GM23338 (cell line): ENCODE results near the gene PERM1. TPM values are rescaled to one million over a fixed set of nuclear protein-coding genes. Genes with fewer than 3 reads are reported as not detected.

Experiments
- ATAC-seq: fragments of 200-7000 bp; cut with Tn5 transposase; 3 replicates; pipeline ENCODE4 v1.9.1; 2020
- DNase-seq: peaks from one replicate; pipeline ENCODE4 v3.0.0-alpha.2; 2015; ENCODE audit warnings: low spot score
- H2AFZ ChIP-seq: fragments of 200-600 bp; sonication (generic); 2 replicates; pipeline ENCODE4 v1.8.0; 2016; ENCODE audit warnings: antibody characterized with exemption, mild to moderate bottlenecking, moderate library complexity
- H3F3A ChIP-seq: fragments of 200-600 bp; sonication (generic); replicated peaks from 2 replicates; pipeline ENCODE4 v1.8.0; 2017; ENCODE audit warnings: antibody characterized with exemption, mixed run types, low read depth
- H3K27ac ChIP-seq: fragments of 200-600 bp; sonication (generic); 2 replicates; pipeline ENCODE4 v1.6.1; 2016; ENCODE audit warnings: low read depth
- H3K27me3 ChIP-seq: fragments of 200-600 bp; sonication (generic); 2 replicates; pipeline ENCODE4 v1.8.0; 2016; ENCODE audit warnings: mild to moderate bottlenecking, mixed run types, moderate library complexity; ENCODE audit not compliant: insufficient read depth
- H3K36me3 ChIP-seq: fragments of 200-600 bp; sonication (generic); 2 replicates; pipeline ENCODE4 v1.8.0; 2016; ENCODE audit warnings: mild to moderate bottlenecking; ENCODE audit not compliant: insufficient read depth
- H3K4me1 ChIP-seq: fragments of 200-600 bp; sonication (generic); 2 replicates; pipeline ENCODE4 v1.8.0; 2016; ENCODE audit warnings: mild to moderate bottlenecking, moderate library complexity; ENCODE audit not compliant: insufficient read depth
- H3K4me2 ChIP-seq: fragments of 200-600 bp; sonication (generic); 2 replicates; pipeline ENCODE4 v1.7.1; 2017; ENCODE audit warnings: mixed run types
- H3K4me3 ChIP-seq: fragments of 200-600 bp; sonication (generic); 2 replicates; pipeline ENCODE4 v1.6.1; 2016; ENCODE audit warnings: mixed run types
- H3K79me2 ChIP-seq: fragments of 200-600 bp; sonication (generic); replicated peaks from 2 replicates; pipeline ENCODE4 v1.8.0; 2017; ENCODE audit warnings: mild to moderate bottlenecking; ENCODE audit not compliant: insufficient read depth
- H3K9me2 ChIP-seq: fragments of 200-600 bp; sonication (generic); 2 replicates; pipeline ENCODE4 v1.8.0; 2017; ENCODE audit not compliant: insufficient read depth
- H4K20me1 ChIP-seq: fragments of 200-600 bp; sonication (generic); replicated peaks from 2 replicates; pipeline ENCODE4 v1.8.0; 2017; ENCODE audit warnings: mild to moderate bottlenecking; ENCODE audit not compliant: insufficient read depth
- H3K27ac Mint-ChIP-seq: 2 replicates; pipeline ENCODE4 v1.8.0; 2020; ENCODE audit warnings: inconsistent platforms, mild to moderate bottlenecking, moderate library complexity, mixed read lengths
- H3K27me3 Mint-ChIP-seq: 3 replicates; pipeline ENCODE4 v1.8.0; 2022; ENCODE audit warnings: low read depth, mild to moderate bottlenecking, moderate library complexity, mixed read lengths, inconsistent platforms; ENCODE audit not compliant: insufficient read depth, poor library complexity
- H3K36me3 Mint-ChIP-seq: 3 replicates; pipeline ENCODE4 v1.8.0; 2021; ENCODE audit warnings: low read depth, mild to moderate bottlenecking, inconsistent platforms, moderate library complexity, mixed read lengths
- H3K4me1 Mint-ChIP-seq: 3 replicates; pipeline ENCODE4 v1.8.0; 2020; ENCODE audit warnings: mild to moderate bottlenecking, inconsistent platforms, mixed read lengths
- H3K4me3 Mint-ChIP-seq: 3 replicates; pipeline ENCODE4 v1.8.0; 2021; ENCODE audit warnings: moderate library complexity, mild to moderate bottlenecking, inconsistent platforms, mixed read lengths
- H3K9me3 Mint-ChIP-seq: 3 replicates; pipeline ENCODE4 v1.8.0; 2020; ENCODE audit warnings: moderate library complexity, mild to moderate bottlenecking, inconsistent platforms, mixed read lengths
- CREB1 ChIP-seq: fragments of 250-450 bp; sonication (Bioruptor Pico); IDR thresholded peaks from 2 replicates; pipeline ENCODE4 v1.5.0; 2020; ENCODE audit warnings: low read depth, mild to moderate bottlenecking, moderate library complexity
- CTCF ChIP-seq, 2 experiments: fragments of 200-600 bp in 1 of 2; sonication (generic) in 1 of 2; conservative IDR thresholded peaks; 2 replicates each; pipeline versions ENCODE4 v1.5.1 to v1.6.1; 2016 to 2017; ENCODE audit warnings: antibody characterized with exemption in 2 of 2, low read depth in 2 of 2, mild to moderate bottlenecking in 2 of 2, moderate library complexity in 1 of 2
- ETS1 ChIP-seq: IDR thresholded peaks from 2 replicates; pipeline ENCODE4 v1.6.1; 2016; ENCODE audit warnings: antibody characterized with exemption
- EZH2 ChIP-seq: fragments of 200-600 bp; sonication (generic); IDR thresholded peaks from one replicate; pipeline ENCODE4 v1.8.0; 2017; ENCODE audit warnings: antibody characterized with exemption, mild to moderate bottlenecking, low read depth; ENCODE audit not compliant: unreplicated experiment
- EZH2phosphoT487 ChIP-seq: fragments of 200-600 bp; sonication (generic); IDR thresholded peaks from one replicate; pipeline ENCODE4 v1.8.1; 2018; ENCODE audit warnings: antibody characterized with exemption; ENCODE audit not compliant: unreplicated experiment
- JUNB ChIP-seq: IDR thresholded peaks from one replicate; pipeline ENCODE4 v1.6.1; 2016; ENCODE audit warnings: antibody characterized with exemption; ENCODE audit not compliant: unreplicated experiment
- NANOG ChIP-seq: IDR thresholded peaks from 2 replicates; pipeline ENCODE4 v1.6.1; 2016; ENCODE audit warnings: antibody characterized with exemption, borderline replicate concordance
- POLR2AphosphoS5 ChIP-seq: IDR thresholded peaks from 2 replicates; pipeline ENCODE4 v1.6.1; 2016; ENCODE audit warnings: antibody characterized with exemption, low read depth
- REST ChIP-seq: IDR thresholded peaks from one replicate; pipeline ENCODE4 v1.6.1; 2018; ENCODE audit warnings: antibody characterized with exemption; ENCODE audit not compliant: unreplicated experiment
- STAT1 ChIP-seq: IDR thresholded peaks from one replicate; pipeline ENCODE4 v1.6.1; 2016; ENCODE audit warnings: antibody characterized with exemption; ENCODE audit not compliant: unreplicated experiment
- ZNF114 ChIP-seq: fragments of 250-450 bp; sonication (Bioruptor Pico); IDR thresholded peaks from 2 replicates; pipeline ENCODE4 v1.5.0; 2020; ENCODE audit warnings: mild to moderate bottlenecking, moderate library complexity
- ZNF331 ChIP-seq: fragments of 250-450 bp; sonication (Bioruptor Pico); IDR thresholded peaks from 2 replicates; pipeline ENCODE4 v1.5.0; 2020; ENCODE audit warnings: low read depth, mild to moderate bottlenecking, moderate library complexity
- ZNF462 ChIP-seq: fragments of 250-450 bp; sonication (Bioruptor Pico); IDR thresholded peaks from 2 replicates; pipeline ENCODE4 v1.5.0; 2020; ENCODE audit warnings: mild to moderate bottlenecking, moderate library complexity
- polyA plus RNA-seq: library from polyadenylated mRNA; unstranded; fragments of >200 nt; fragmentation: Nextera tagmentation; extraction: Ambion mirVana; gene quantifications from 2 replicates; pipeline ENCODE4 v1.2.1, GENCODE V29; 2016
- total RNA-seq: library from RNA; depleted of rRNA; stranded (reverse); fragments of >200 nt; shearing (Covaris generic); gene quantifications from 2 replicates; pipeline ENCODE4 v1.2.3, GENCODE V29; 2014

PERM1 gene
- total and polyA plus RNA-seq, 2 experiments from 2014 or later = 1.1 TPM; not detected in 1

GRCh38 chr1:981491-981954 is 370 bp downstream of the PERM1 start:
- no peak overlapping the region for H3K27ac ChIP-seq
- no peak for TF ChIP-seq ZNF331 (CRISPR knock-in tag)
- TF ChIP-seq REST = no peak
- no peak for TF ChIP-seq EZH2
- TF ChIP-seq CTCF (conservative IDR thresholded peaks at IDR 0.05; ENCODE audit: low read depth in 2 of 2) = no peak
- no peak for TF ChIP-seq POLR2AphosphoS5
- TF ChIP-seq JUNB = no peak
- no peak for TF ChIP-seq ZNF462 (CRISPR knock-in tag)
- no peak for TF ChIP-seq ETS1
- no peak for TF ChIP-seq NANOG
- no peak for TF ChIP-seq ZNF114 (CRISPR knock-in tag)
- no peak for TF ChIP-seq STAT1
- no peak for TF ChIP-seq EZH2phosphoT487
- no peak for TF ChIP-seq CREB1 (CRISPR knock-in tag)
- Mint-ChIP-seq H3K27me3 (peaks cover 43% of the 10 kb centered on the region), H3K36me3 (peaks cover 5% of the 10 kb centered on the region), H3K9me3 (peaks cover 5% of the 10 kb centered on the region), H3K4me3 (no peak overlapping the region), H3K27ac (no peak overlapping the region), H3K4me1 (no peaks in the 10 kb centered on the region; the same call in 2 of the 3 replicates)
- H2AFZ ChIP-seq = no peak overlapping the region
- no peaks in the 10 kb centered on the region for H3K9me2 ChIP-seq
- no peak for DNase-seq
- H3F3A ChIP-seq = no peaks in the 10 kb centered on the region
- H3K4me2 ChIP-seq = no peak overlapping the region
- H3K27me3 ChIP-seq = peaks cover 29% of the 10 kb centered on the region
- H3K36me3 ChIP-seq = no peaks in the 10 kb centered on the region
- ATAC-seq = no peak
- no peak overlapping the region for H3K4me3 ChIP-seq
- no peaks in the 10 kb centered on the region for H4K20me1 ChIP-seq
- H3K4me1 ChIP-seq = no peaks in the 10 kb centered on the region
- no peaks in the 10 kb centered on the region for H3K79me2 ChIP-seq
